Diencephalon (tissue), 1 donor: ENCODE measurements around the gene TMC5. TPM values are rescaled to one million over a fixed set of nuclear protein-coding genes. Genes with fewer than 3 reads are reported as not detected.

ENCODE experiments used
- total RNA-seq: library from RNA; depleted of rRNA; stranded (reverse); fragments of >200 nt; gene quantifications from one replicate; pipeline ENCODE4 v1.2.3, GENCODE V29; 2014

Gene TMC5
- 0.69 TPM for total RNA-seq

GRCh38 chr16:19417640-19418039, at the start of gene TMC5:
TSS of gene TMC5 (plus strand) at chr16:19417883. CDS start at chr16:19440039, 22,156 bp downstream.

GRCh38 chr16:19521471-19522396, 104.1 kb downstream of the TMC5 start, which contains the start of gene GDE1:
TSS of gene GDE1 (minus strand) at chr16:19522098. CDS start at chr16:19521964, 134 bp downstream.

GRCh38 chr16:19523559-19524355, 106.1 kb downstream of the TMC5 start, which contains the start of gene CCP110:
TSS of gene CCP110 (plus strand) at chr16:19523942. CDS start at chr16:19527882, 3,940 bp downstream.

Other genes with a start within 250 kb of the TMC5 start
- 32.5 TPM for gene SYT17, start 249.6 kb upstream of the TMC5 start, total RNA-seq
- gene CLEC19A, start 132.2 kb upstream of the TMC5 start, total RNA-seq, result 2.8 TPM
- gene GDE1, start 104.2 kb downstream of the TMC5 start, total RNA-seq, result 62.1 TPM
- 80.3 TPM for gene CCP110, start 106.1 kb downstream of the TMC5 start, total RNA-seq
- 63.4 TPM for gene VPS35L, start 137.8 kb downstream of the TMC5 start, total RNA-seq